Measurements from ENCODE around the gene MTMR12.
A peak's percentile ranks its signal among the peaks of the same experiment; 100 is the strongest.
"Not testable (repeated sequence)": the region's sequence is repeated elsewhere in the genome, so short reads cannot be mapped to it uniquely, and the experiment has no call there.

MTMR12 gene

GRCh38 chr5:32231929-32232328, 80.8 kb downstream of the MTMR12 start:
- Mint-ChIP-seq H3K9me3 (no peaks in the 10 kb centered on the region), H3K4me1 (ENCODE audit: low read depth) (peaks cover 8% of the 10 kb centered on the region), H3K27me3 (no peaks in the 10 kb centered on the region), H3K36me3 (ENCODE audit: low read depth) (peaks cover 80% of the 10 kb centered on the region), H3K27ac (no peak overlapping the region), H3K4me3 (no peak overlapping the region)
- no peak for DNase-seq

GRCh38 chr5:32231241-32231640, 81.5 kb downstream of the MTMR12 start:
- peaks cover 8% of the 10 kb centered on the region for H3K4me1 Mint-ChIP-seq (ENCODE audit: low read depth)
- H3K27ac Mint-ChIP-seq: no peak overlapping the region
- DNase-seq: no peak
- no peaks in the 10 kb centered on the region for H3K27me3 Mint-ChIP-seq
- no peak overlapping the region for H3K4me3 Mint-ChIP-seq
- H3K9me3 Mint-ChIP-seq: no peaks in the 10 kb centered on the region
- H3K36me3 Mint-ChIP-seq (ENCODE audit: low read depth): peaks cover 79% of the 10 kb centered on the region

- Mint-ChIP-seq H3K36me3 (ENCODE audit: low read depth) (peaks cover 72% of the 10 kb centered on the region), H3K27ac (peak overlapping the region; percentile 38), H3K4me1 (ENCODE audit: low read depth) (peaks cover 8% of the 10 kb centered on the region), H3K4me3 (no peak overlapping the region), H3K9me3 (no peaks in the 10 kb centered on the region), H3K27me3 (no peaks in the 10 kb centered on the region)
- DNase-seq: no peak
Measured at GRCh38 chr5:32230356-32231099, 82.2 kb downstream of the MTMR12 start.

GRCh38 chr5:32229586-32229985, 83.2 kb downstream of the MTMR12 start:
- Mint-ChIP-seq H3K9me3 (no peaks in the 10 kb centered on the region), H3K4me3 (no peak overlapping the region), H3K27me3 (no peaks in the 10 kb centered on the region), H3K4me1 (ENCODE audit: low read depth) (peaks cover 8% of the 10 kb centered on the region), H3K27ac (no peak overlapping the region), H3K36me3 (ENCODE audit: low read depth) (peaks cover 63% of the 10 kb centered on the region)
- no peak for DNase-seq

GRCh38 chr5:32228816-32229215, 83.9 kb downstream of the MTMR12 start:
- Mint-ChIP-seq H3K36me3 (ENCODE audit: low read depth) (peaks cover 55% of the 10 kb centered on the region), H3K27me3 (no peaks in the 10 kb centered on the region), H3K4me3 (no peak overlapping the region), H3K9me3 (no peaks in the 10 kb centered on the region), H3K4me1 (ENCODE audit: low read depth) (peaks cover 8% of the 10 kb centered on the region), H3K27ac (no peak overlapping the region)
- no peak for DNase-seq

- Mint-ChIP-seq H3K4me1 (ENCODE audit: low read depth) (peaks cover 5% of the 10 kb centered on the region), H3K27ac (no peak overlapping the region), H3K27me3 (no peaks in the 10 kb centered on the region), H3K36me3 (ENCODE audit: low read depth) (peaks cover 28% of the 10 kb centered on the region), H3K9me3 (no peaks in the 10 kb centered on the region), H3K4me3 (no peak overlapping the region)
- no peak for DNase-seq
Measured at GRCh38 chr5:32225445-32225844, 87.3 kb downstream of the MTMR12 start.

- Mint-ChIP-seq H3K4me3 (no peak overlapping the region), H3K27ac (no peak overlapping the region)
Measured at GRCh38 chr5:32223972-32224609, 88.6 kb downstream of the MTMR12 start.

GRCh38 chr5:32222723-32223470, 89.8 kb downstream of the MTMR12 start:
- Mint-ChIP-seq H3K27ac (no peak overlapping the region), H3K36me3 (ENCODE audit: low read depth) (peaks cover 6% of the 10 kb centered on the region), H3K4me3 (no peak overlapping the region), H3K9me3 (no peaks in the 10 kb centered on the region), H3K4me1 (ENCODE audit: low read depth) (peaks cover 1% of the 10 kb centered on the region), H3K27me3 (no peaks in the 10 kb centered on the region)
- DNase-seq: no peak

More at GRCh38 chr5:32223972-32224609, 88.6 kb downstream of the MTMR12 start:
- DNase-seq: no peak
- H3K9me3 Mint-ChIP-seq: no peaks in the 10 kb centered on the region
- peaks cover 5% of the 10 kb centered on the region for H3K4me1 Mint-ChIP-seq (ENCODE audit: low read depth)
- H3K27me3 Mint-ChIP-seq: no peaks in the 10 kb centered on the region
- H3K36me3 Mint-ChIP-seq (ENCODE audit: low read depth): peaks cover 14% of the 10 kb centered on the region

- Mint-ChIP-seq H3K4me1 (ENCODE audit: low read depth) (peaks cover 1% of the 10 kb centered on the region), H3K9me3 (no peaks in the 10 kb centered on the region), H3K27ac (no peak overlapping the region), H3K36me3 (ENCODE audit: low read depth) (no peaks in the 10 kb centered on the region), H3K4me3 (no peak overlapping the region), H3K27me3 (no peaks in the 10 kb centered on the region)
- DNase-seq: no peak
Measured at GRCh38 chr5:32217886-32218396, 94.8 kb downstream of the MTMR12 start.

- not testable (repeated sequence) for H3K27ac Mint-ChIP-seq; H3K27me3 Mint-ChIP-seq; H3K36me3 Mint-ChIP-seq (ENCODE audit: low read depth); DNase-seq; H3K9me3 Mint-ChIP-seq; H3K4me3 Mint-ChIP-seq
- peaks cover 20% of the 10 kb centered on the region for H3K4me1 Mint-ChIP-seq (ENCODE audit: low read depth)
Measured at GRCh38 chr5:32214344-32214743, 98.4 kb downstream of the MTMR12 start.

GRCh38 chr5:32210151-32210550, 102.6 kb downstream of the MTMR12 start:
- peaks cover 26% of the 10 kb centered on the region for H3K4me1 Mint-ChIP-seq (ENCODE audit: low read depth)
- no peak for DNase-seq
- H3K27me3 Mint-ChIP-seq: no peaks in the 10 kb centered on the region
- peak overlapping the region; percentile 83 for H3K27ac Mint-ChIP-seq
- no peaks in the 10 kb centered on the region for H3K36me3 Mint-ChIP-seq (ENCODE audit: low read depth)
- H3K4me3 Mint-ChIP-seq: no peak overlapping the region
- no peaks in the 10 kb centered on the region for H3K9me3 Mint-ChIP-seq

- H3K4me1 Mint-ChIP-seq (ENCODE audit: low read depth): peaks cover 26% of the 10 kb centered on the region
- not testable (repeated sequence) for H3K27ac Mint-ChIP-seq; H3K9me3 Mint-ChIP-seq; H3K27me3 Mint-ChIP-seq; DNase-seq; H3K36me3 Mint-ChIP-seq (ENCODE audit: low read depth); H3K4me3 Mint-ChIP-seq
Measured at GRCh38 chr5:32208837-32209236, 103.9 kb downstream of the MTMR12 start.

GRCh38 chr5:32207355-32207634, 105.4 kb downstream of the MTMR12 start:
- H3K4me1 Mint-ChIP-seq (ENCODE audit: low read depth): peaks cover 39% of the 10 kb centered on the region
- no peaks in the 10 kb centered on the region for H3K36me3 Mint-ChIP-seq (ENCODE audit: low read depth)
- no peak overlapping the region for H3K4me3 Mint-ChIP-seq
- no peaks in the 10 kb centered on the region for H3K9me3 Mint-ChIP-seq
- peak overlapping the region; percentile 66 for H3K27ac Mint-ChIP-seq
- DNase-seq: no peak
- H3K27me3 Mint-ChIP-seq: no peaks in the 10 kb centered on the region

GRCh38 chr5:32206509-32207354, 106.0 kb downstream of the MTMR12 start:
- peak overlapping the region; percentile 66 for H3K27ac Mint-ChIP-seq
- no peak overlapping the region for H3K4me3 Mint-ChIP-seq
- peaks cover 37% of the 10 kb centered on the region for H3K4me1 Mint-ChIP-seq (ENCODE audit: low read depth)
- H3K9me3 Mint-ChIP-seq: no peaks in the 10 kb centered on the region
- H3K27me3 Mint-ChIP-seq: no peaks in the 10 kb centered on the region
- H3K36me3 Mint-ChIP-seq (ENCODE audit: low read depth): no peaks in the 10 kb centered on the region
- no peak for DNase-seq
